ENCODE data around the gene ATXN10. TPM values are rescaled to one million over a fixed set of nuclear protein-coding genes. Genes with fewer than 3 reads are reported as not detected.

ATXN10 gene
- total and polyA plus RNA-seq, 10 of the 15 experiments (the other 5 are each of a cell fraction or from before 2014, with no cell fraction given), result 29.2 to 249 (median 146) TPM

DNA sequence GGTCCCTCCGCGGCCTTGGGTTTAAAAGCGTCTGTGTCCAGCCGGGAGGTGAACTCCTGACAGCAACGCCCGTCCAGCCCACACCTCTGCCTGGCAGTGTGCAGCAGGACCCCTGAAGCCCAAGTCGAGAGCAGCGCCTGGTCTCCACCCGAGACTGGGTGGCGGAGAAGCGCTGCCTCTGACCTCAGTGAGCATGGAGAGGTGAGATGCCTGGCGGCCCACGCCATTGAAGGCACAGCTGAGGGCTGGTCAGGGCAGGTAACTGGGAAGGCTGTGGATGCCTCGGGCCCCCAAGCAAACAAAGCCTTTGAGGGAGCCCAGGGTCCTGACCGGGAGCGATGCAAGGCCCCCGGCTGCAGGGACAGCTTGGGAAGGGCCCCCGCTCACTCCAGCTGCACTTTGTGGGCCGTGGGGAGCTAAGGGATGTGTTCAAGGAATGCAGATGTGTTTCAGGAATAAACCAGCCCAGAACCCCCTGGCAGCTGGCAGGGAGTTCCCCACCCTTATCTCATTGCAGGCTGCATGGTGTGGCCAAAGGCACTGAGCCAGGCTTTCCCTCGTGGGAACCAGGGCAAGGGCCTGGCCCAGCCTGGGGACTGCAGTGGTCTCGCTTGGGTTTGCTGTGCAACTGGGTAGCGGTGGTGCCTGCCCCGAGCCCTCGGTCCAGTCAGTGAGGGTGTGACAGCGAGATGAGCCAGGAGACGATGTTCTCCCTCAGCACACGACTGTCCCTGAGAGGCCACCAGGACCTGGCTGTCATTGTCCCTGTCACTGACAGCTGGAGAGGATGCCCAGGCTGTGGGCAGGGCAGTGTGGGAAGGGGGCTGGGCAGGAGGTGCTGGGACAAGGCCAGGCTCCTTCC is 212.8 kb downstream of the ATXN10 start:
- no peak overlapping the region for H3K27ac ChIP-seq (ENCODE audit: control insufficient read depth, insufficient read depth)
- FAIRE-seq, result no peak
- no peaks in the 10 kb centered on the region for H3K36me3 ChIP-seq (ENCODE audit: control insufficient read depth in 2 of 2, insufficient read depth in 2 of 2, low read length in 1 of 2)
- H3K27me3 ChIP-seq (replicated peaks in 1 of 2; ENCODE audit: control insufficient read depth in 2 of 2, insufficient read depth in 2 of 2, low read length in 1 of 2), result peaks cover 0 to 2% of the 10 kb centered on the region in 2 experiments; a peak in 3 of 4 replicates
- ChIA-PET SMC1A (ENCODE audit: uncharacterized antibody, unreplicated experiment) (no interaction called here), RAD21 (ENCODE audit: unreplicated experiment) (no interaction called here), POLR2A (no interaction called here), CTCF (interaction anchor here (0.9 kb wide), 1 partner anchor 237 kb away, joined by 3 read pairs; no protein-coding TSS in a partner anchor)
- no peaks in the 10 kb centered on the region for H3K4me1 ChIP-seq (ENCODE audit: control insufficient read depth, insufficient read depth, low read length)
- H3K9me3 ChIP-seq (replicated peaks; ENCODE audit: control insufficient read depth, insufficient read depth, low read length), result no peaks in the 10 kb centered on the region
- H3K79me2 ChIP-seq (ENCODE audit: control insufficient read depth, insufficient read depth, low read length), result no peaks in the 10 kb centered on the region
- DNase-seq (ENCODE audit: low read depth, low spot score), result no peak
- no peak for ATAC-seq
- 45% methylated on average over 27 of the region's 27 CpGs for WGBS (ENCODE audit: insufficient coverage, insufficient replicate concordance, low lambda C conversion rate, missing lambda C conversion rate)
- no peaks in the 10 kb centered on the region for H4K20me1 ChIP-seq (ENCODE audit: control insufficient read depth, insufficient read depth)
- intact Hi-C loops (cut with micrococcal nuclease; ENCODE audit: unreplicated experiment) (no loop called here), in situ Hi-C loops (cut with MboI) (no loop called here)
- no peak overlapping the region for H2AFZ ChIP-seq (ENCODE audit: control insufficient read depth, low read depth, low read length)
- no peak overlapping the region for H3K4me3 ChIP-seq
- BruUV-seq (replicated peaks), result no TSS peak
- H3K9ac ChIP-seq (ENCODE audit: control insufficient read depth, insufficient read depth, low read length), result no peak overlapping the region
- H3K4me2 ChIP-seq (ENCODE audit: control insufficient read depth, insufficient read depth), result no peak overlapping the region
- TF ChIP-seq TARDBP (IDR thresholded peaks at IDR 0.05; ENCODE audit: borderline replicate concordance) (no peak), EGR1 (IDR thresholded peaks at IDR 0.05; ENCODE audit: borderline replicate concordance in 1 of 2, low read depth in 2 of 2, low read length in 2 of 2) (no peak), CREB1 (IDR thresholded peaks at IDR 0.05; ENCODE audit: low read depth) (no peak), SMARCA5 (IDR thresholded peaks at IDR 0.05) (no peak), MTA2 (IDR thresholded peaks at IDR 0.05; ENCODE audit: low read depth) (no peak), HCFC1 (IDR thresholded peaks at IDR 0.05; ENCODE audit: low read length) (no peak), FOS (IDR thresholded peaks at IDR 0.05; ENCODE audit: borderline replicate concordance, extremely low read depth, insufficient read length) (no peak), HDGF (IDR thresholded peaks at IDR 0.05) (no peak), MXI1 (IDR thresholded peaks at IDR 0.05; ENCODE audit: low read depth, low read length) (no peak), TCF3 (IDR thresholded peaks at IDR 0.05; ENCODE audit: borderline replicate concordance, insufficient read depth, low read depth, low read length) (no peak), BMI1 (IDR thresholded peaks at IDR 0.05; ENCODE audit: borderline replicate concordance) (no peak)
- TF ChIP-seq, protein P1, sequence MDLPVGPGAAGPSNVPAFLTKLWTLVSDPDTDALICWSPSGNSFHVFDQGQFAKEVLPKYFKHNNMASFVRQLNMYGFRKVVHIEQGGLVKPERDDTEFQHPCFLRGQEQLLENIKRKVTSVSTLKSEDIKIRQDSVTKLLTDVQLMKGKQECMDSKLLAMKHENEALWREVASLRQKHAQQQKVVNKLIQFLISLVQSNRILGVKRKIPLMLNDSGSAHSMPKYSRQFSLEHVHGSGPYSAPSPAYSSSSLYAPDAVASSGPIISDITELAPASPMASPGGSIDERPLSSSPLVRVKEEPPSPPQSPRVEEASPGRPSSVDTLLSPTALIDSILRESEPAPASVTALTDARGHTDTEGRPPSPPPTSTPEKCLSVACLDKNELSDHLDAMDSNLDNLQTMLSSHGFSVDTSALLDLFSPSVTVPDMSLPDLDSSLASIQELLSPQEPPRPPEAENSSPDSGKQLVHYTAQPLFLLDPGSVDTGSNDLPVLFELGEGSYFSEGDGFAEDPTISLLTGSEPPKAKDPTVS (IDR thresholded peaks at IDR 0.05; ENCODE audit: low read depth, low read length), result no peak
- TF ChIP-seq, protein P2, sequence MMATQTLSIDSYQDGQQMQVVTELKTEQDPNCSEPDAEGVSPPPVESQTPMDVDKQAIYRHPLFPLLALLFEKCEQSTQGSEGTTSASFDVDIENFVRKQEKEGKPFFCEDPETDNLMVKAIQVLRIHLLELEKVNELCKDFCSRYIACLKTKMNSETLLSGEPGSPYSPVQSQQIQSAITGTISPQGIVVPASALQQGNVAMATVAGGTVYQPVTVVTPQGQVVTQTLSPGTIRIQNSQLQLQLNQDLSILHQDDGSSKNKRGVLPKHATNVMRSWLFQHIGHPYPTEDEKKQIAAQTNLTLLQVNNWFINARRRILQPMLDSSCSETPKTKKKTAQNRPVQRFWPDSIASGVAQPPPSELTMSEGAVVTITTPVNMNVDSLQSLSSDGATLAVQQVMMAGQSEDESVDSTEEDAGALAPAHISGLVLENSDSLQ (IDR thresholded peaks at IDR 0.05), result no peak
- TF ChIP-seq, protein P3, sequence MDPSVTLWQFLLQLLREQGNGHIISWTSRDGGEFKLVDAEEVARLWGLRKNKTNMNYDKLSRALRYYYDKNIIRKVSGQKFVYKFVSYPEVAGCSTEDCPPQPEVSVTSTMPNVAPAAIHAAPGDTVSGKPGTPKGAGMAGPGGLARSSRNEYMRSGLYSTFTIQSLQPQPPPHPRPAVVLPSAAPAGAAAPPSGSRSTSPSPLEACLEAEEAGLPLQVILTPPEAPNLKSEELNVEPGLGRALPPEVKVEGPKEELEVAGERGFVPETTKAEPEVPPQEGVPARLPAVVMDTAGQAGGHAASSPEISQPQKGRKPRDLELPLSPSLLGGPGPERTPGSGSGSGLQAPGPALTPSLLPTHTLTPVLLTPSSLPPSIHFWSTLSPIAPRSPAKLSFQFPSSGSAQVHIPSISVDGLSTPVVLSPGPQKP (IDR thresholded peaks at IDR 0.05; ENCODE audit: low read depth, low read length), result no peak
- TF ChIP-seq, protein P4, sequence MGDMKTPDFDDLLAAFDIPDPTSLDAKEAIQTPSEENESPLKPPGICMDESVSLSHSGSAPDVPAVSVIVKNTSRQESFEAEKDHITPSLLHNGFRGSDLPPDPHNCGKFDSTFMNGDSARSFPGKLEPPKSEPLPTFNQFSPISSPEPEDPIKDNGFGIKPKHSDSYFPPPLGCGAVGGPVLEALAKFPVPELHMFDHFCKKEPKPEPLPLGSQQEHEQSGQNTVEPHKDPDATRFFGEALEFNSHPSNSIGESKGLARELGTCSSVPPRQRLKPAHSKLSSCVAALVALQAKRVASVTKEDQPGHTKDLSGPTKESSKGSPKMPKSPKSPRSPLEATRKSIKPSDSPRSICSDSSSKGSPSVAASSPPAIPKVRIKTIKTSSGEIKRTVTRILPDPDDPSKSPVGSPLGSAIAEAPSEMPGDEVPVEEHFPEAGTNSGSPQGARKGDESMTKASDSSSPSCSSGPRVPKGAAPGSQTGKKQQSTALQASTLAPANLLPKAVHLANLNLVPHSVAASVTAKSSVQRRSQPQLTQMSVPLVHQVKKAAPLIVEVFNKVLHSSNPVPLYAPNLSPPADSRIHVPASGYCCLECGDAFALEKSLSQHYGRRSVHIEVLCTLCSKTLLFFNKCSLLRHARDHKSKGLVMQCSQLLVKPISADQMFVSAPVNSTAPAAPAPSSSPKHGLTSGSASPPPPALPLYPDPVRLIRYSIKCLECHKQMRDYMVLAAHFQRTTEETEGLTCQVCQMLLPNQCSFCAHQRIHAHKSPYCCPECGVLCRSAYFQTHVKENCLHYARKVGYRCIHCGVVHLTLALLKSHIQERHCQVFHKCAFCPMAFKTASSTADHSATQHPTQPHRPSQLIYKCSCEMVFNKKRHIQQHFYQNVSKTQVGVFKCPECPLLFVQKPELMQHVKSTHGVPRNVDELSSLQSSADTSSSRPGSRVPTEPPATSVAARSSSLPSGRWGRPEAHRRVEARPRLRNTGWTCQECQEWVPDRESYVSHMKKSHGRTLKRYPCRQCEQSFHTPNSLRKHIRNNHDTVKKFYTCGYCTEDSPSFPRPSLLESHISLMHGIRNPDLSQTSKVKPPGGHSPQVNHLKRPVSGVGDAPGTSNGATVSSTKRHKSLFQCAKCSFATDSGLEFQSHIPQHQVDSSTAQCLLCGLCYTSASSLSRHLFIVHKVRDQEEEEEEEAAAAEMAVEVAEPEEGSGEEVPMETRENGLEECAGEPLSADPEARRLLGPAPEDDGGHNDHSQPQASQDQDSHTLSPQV (IDR thresholded peaks at IDR 0.05), result no peak

Data from GM12878 (cell line).